ENCODE results near the gene DDX19B.

DNA sequence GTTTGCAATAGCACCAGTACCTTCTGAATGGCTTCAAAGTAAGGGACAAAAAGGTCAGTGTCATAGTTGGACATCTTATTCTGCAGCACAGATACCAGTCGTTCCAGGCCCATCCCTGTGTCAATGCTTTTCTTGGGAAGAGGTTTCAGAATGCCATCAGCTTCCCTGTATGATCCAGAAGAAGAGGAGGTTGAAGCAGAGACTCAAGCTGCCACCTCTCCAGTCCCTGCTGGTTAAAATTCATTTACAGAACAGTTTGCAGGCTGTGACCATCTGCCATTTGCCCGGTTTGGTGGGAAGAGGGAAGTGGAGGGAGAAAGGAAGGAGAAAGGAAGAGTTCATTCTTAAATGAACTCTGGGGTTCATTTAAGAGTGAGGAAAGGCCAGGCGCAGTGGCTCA lies 28.8 kb upstream of the DDX19B start:
- TF ChIP-seq YY1 (IDR thresholded peaks at IDR 0.05; ENCODE audit: insufficient read depth, insufficient read length) (no peak), ZNF274 (IDR thresholded peaks at IDR 0.05; ENCODE audit: low read depth, low read length) (no peak)
